Left renal pelvis (tissue), 4 donors: ENCODE data around the gene APOBEC3A. TPM values are rescaled to one million over a fixed set of nuclear protein-coding genes. Genes with fewer than 3 reads are reported as not detected.

Source experiments
- polyA plus RNA-seq, 4 donors: library from polyadenylated mRNA; unstranded; fragments of 120-200 nt; gene quantifications; one replicate each; pipeline ENCODE4 v1.2.1, GENCODE V29; 2013; ENCODE audit not compliant: insufficient read length in 4 of 4

The APOBEC3A gene
- polyA plus RNA-seq, 4 donors, result 0.19 to 1.1 (median 0.21) TPM; not detected in 1

Other genes with a start within 250 kb of the APOBEC3A start
- 10 to 100 TPM; 48.2 to 72.2 (median 51.9) TPM for gene SUN2, start 201.6 kb upstream of the APOBEC3A start, polyA plus RNA-seq
- 10 to 100 TPM; 15.7 to 37.8 (median 33.1) TPM for gene DNAL4, start 163.5 kb upstream of the APOBEC3A start, polyA plus RNA-seq
- 10 to 100 TPM in 1 of 4 donors, 1 to 10 TPM in 3; 4.3 to 11.0 (median 4.9) TPM for gene NPTXR, start 113.6 kb upstream of the APOBEC3A start, polyA plus RNA-seq
- 10 to 100 TPM; 35.9 to 59.2 (median 42.2) TPM for gene CBX6, start 85.4 kb upstream of the APOBEC3A start, polyA plus RNA-seq
- gene APOBEC3B, start 24.7 kb downstream of the APOBEC3A start, polyA plus RNA-seq, result 10 to 100 TPM in 1 of 4 donors, 1 to 10 TPM in 3; 5.5 to 11.4 (median 7.1) TPM
- 10 to 100 TPM in 3 of 4 donors, 1 to 10 TPM in 1; 10.0 to 23.4 (median 11.2) TPM for gene APOBEC3C, start 56.6 kb downstream of the APOBEC3A start, polyA plus RNA-seq
- gene APOBEC3D, start 63.5 kb downstream of the APOBEC3A start, polyA plus RNA-seq, result 1 to 10 TPM in 3 of 4 donors, under 1 TPM in 1; 0.57 to 2.2 (median 1.1) TPM
- gene APOBEC3F, start 83.3 kb downstream of the APOBEC3A start, polyA plus RNA-seq, result 1 to 10 TPM; 6.7 to 9.0 (median 8.5) TPM
- 10 to 100 TPM in 1 of 4 donors, 1 to 10 TPM in 3; 6.8 to 10.2 (median 7.6) TPM for gene APOBEC3G, start 119.7 kb downstream of the APOBEC3A start, polyA plus RNA-seq
- gene APOBEC3H, start 139.6 kb downstream of the APOBEC3A start, polyA plus RNA-seq, result under 1 TPM in 2 of 4 donors, not detected in 2; 0.17 to 0.20 TPM
- gene CBX7, start 195.1 kb downstream of the APOBEC3A start, polyA plus RNA-seq, result 10 to 100 TPM in 1 of 4 donors, 1 to 10 TPM in 3; 5.3 to 11.3 (median 7.2) TPM